Mesenchymal stem cell (in vitro differentiated cells and primary cell): ENCODE measurements around the gene SLC50A1. TPM values are rescaled to one million over a fixed set of nuclear protein-coding genes. Genes with fewer than 3 reads are reported as not detected.

Source experiments
- DNase-seq: peaks from one replicate; pipeline ENCODE4 v3.0.0-alpha.2; 2013
- H2AFZ ChIP-seq: one replicate; pipeline ENCODE4 v1.6.1; 2013; ENCODE audit warnings: low read depth, mild to moderate bottlenecking, control low read depth, inconsistent platforms, low read length, moderate library complexity
- H2AK5ac ChIP-seq: 2 replicates; pipeline ENCODE4 v1.6.1; 2013; ENCODE audit warnings: low read length, moderate library complexity, mild to moderate bottlenecking, inconsistent platforms; ENCODE audit not compliant: severe bottlenecking
- H2BK120ac ChIP-seq: one replicate; pipeline ENCODE4 v1.6.1; 2013; ENCODE audit warnings: low read depth, mild to moderate bottlenecking, inconsistent platforms, low read length, moderate library complexity
- H2BK12ac ChIP-seq, 2 experiments: one replicate each; pipeline ENCODE4 v1.6.1; 2013; ENCODE audit warnings: inconsistent platforms in 2 of 2, low read length in 2 of 2, mild to moderate bottlenecking in 2 of 2, moderate library complexity in 2 of 2, control low read depth in 1 of 2
- H2BK15ac ChIP-seq: one replicate; pipeline ENCODE4 v1.6.1; 2013; ENCODE audit warnings: mild to moderate bottlenecking, low read depth, inconsistent platforms; ENCODE audit not compliant: poor library complexity, severe bottlenecking
- H2BK5ac ChIP-seq: 2 replicates; pipeline ENCODE4 v1.6.1; 2013; ENCODE audit warnings: low read depth, mild to moderate bottlenecking, low read length, control low read depth, inconsistent platforms; ENCODE audit not compliant: poor library complexity, severe bottlenecking
- H3K14ac ChIP-seq, 2 experiments: one replicate each; pipeline ENCODE4 v1.6.1; 2013; ENCODE audit warnings: inconsistent platforms in 2 of 2, low read length in 2 of 2, control low read depth in 1 of 2, mild to moderate bottlenecking in 1 of 2, moderate library complexity in 1 of 2
- H3K18ac ChIP-seq, 2 experiments: one replicate each; pipeline ENCODE4 v1.6.1; 2013; ENCODE audit warnings: inconsistent platforms in 2 of 2, low read length in 2 of 2, control low read depth in 1 of 2, low read depth in 1 of 2, mild to moderate bottlenecking in 1 of 2
- H3K23ac ChIP-seq, 2 experiments: one replicate each; pipeline ENCODE4 v1.6.1; 2013; ENCODE audit warnings: inconsistent platforms in 2 of 2, low read length in 2 of 2, mild to moderate bottlenecking in 2 of 2, moderate library complexity in 2 of 2, control low read depth in 1 of 2
- H3K27ac ChIP-seq: 2 replicates; pipeline ENCODE4 v1.5.1; 2013; ENCODE audit warnings: mild to moderate bottlenecking, moderate library complexity, low read length, control low read depth, inconsistent platforms; ENCODE audit not compliant: poor library complexity, severe bottlenecking
- H3K27me3 ChIP-seq, 2 experiments: 2 replicates each; pipeline versions ENCODE4 v1.6.1 to v1.7.0; 2013; ENCODE audit warnings: low read length in 2 of 2, mild to moderate bottlenecking in 2 of 2, moderate library complexity in 2 of 2, control low read depth in 1 of 2, inconsistent platforms in 1 of 2; ENCODE audit not compliant: control insufficient read depth in 1 of 2, insufficient read depth in 1 of 2
- H3K36me3 ChIP-seq, 2 experiments: 2 replicates each; pipeline versions ENCODE4 v1.6.1 to v1.7.0; 2013; ENCODE audit warnings: low read length in 2 of 2, control low read depth in 1 of 2, inconsistent platforms in 1 of 2, low read depth in 1 of 2, mild to moderate bottlenecking in 1 of 2; ENCODE audit not compliant: insufficient read depth in 2 of 2, control insufficient read depth in 1 of 2
- H3K4ac ChIP-seq, 2 experiments: one replicate each; pipeline ENCODE4 v1.6.1; 2013; ENCODE audit warnings: inconsistent platforms in 2 of 2, low read length in 2 of 2, mild to moderate bottlenecking in 2 of 2, moderate library complexity in 2 of 2, control low read depth in 1 of 2, low read depth in 1 of 2
- H3K4me1 ChIP-seq: 2 replicates; pipeline ENCODE4 v1.6.1; 2013; ENCODE audit warnings: low read depth, low read length, control low read depth; ENCODE audit not compliant: control insufficient read depth, insufficient read depth
- H3K4me2 ChIP-seq: 2 replicates; pipeline ENCODE4 v1.6.1; 2013; ENCODE audit warnings: low read length, mild to moderate bottlenecking, inconsistent platforms; ENCODE audit not compliant: poor library complexity, severe bottlenecking
- H3K4me3 ChIP-seq, 2 experiments: 2 replicates each; pipeline versions ENCODE4 v1.5.1 to v1.7.0; 2013; ENCODE audit warnings: low read length in 2 of 2, mild to moderate bottlenecking in 2 of 2, control low read depth in 1 of 2, low read depth in 1 of 2; ENCODE audit not compliant: insufficient read depth in 1 of 2
- H3K79me1 ChIP-seq: replicated peaks from 2 replicates; pipeline ENCODE4 v1.6.1; 2013; ENCODE audit warnings: mild to moderate bottlenecking, control low read depth, low read length, inconsistent platforms; ENCODE audit not compliant: poor library complexity, severe bottlenecking
- H3K9ac ChIP-seq: 2 replicates; pipeline ENCODE4 v1.7.0; 2013; ENCODE audit warnings: mild to moderate bottlenecking, low read length, moderate library complexity
- H3K9me3 ChIP-seq: 2 replicates; pipeline ENCODE4 v1.7.0; 2013; ENCODE audit warnings: mild to moderate bottlenecking, low read length; ENCODE audit not compliant: control insufficient read depth
- H4K8ac ChIP-seq: one replicate; pipeline ENCODE4 v1.6.1; 2013; ENCODE audit warnings: inconsistent platforms, mild to moderate bottlenecking, low read length, moderate library complexity
- H4K91ac ChIP-seq: one replicate; pipeline ENCODE4 v1.6.1; 2013; ENCODE audit warnings: mild to moderate bottlenecking, low read length, inconsistent platforms
- WGBS: methylation state at CpG from one replicate; pipeline ENCODE4 v1.1.7; 2013; ENCODE audit warnings: mixed read lengths; 5-methylcytosine and 5-hydroxymethylcytosine counted together
- small RNA-seq: library from polyadenylated mRNA; stranded (forward); fragments of <200 nt; extraction: miRNeasy Mini kit (QIAGEN cat#:217004); gene quantifications from one replicate; pipeline ENCODE3, GENCODE V24; 2013; ENCODE audit warnings: low read depth

SLC50A1 gene

GRCh38 chr1:155188268-155188667 is 52.6 kb downstream of the SLC50A1 start:
- Histone ChIP-seq H3K18ac (no peak overlapping the region), H3K27ac (no peak overlapping the region), H2AFZ (no peak overlapping the region), H2BK15ac (no peak overlapping the region), H3K4me3 (no peak overlapping the region), H3K4me1 (peaks cover 27% of the 10 kb centered on the region), H3K9me3 (no peaks in the 10 kb centered on the region), H3K4ac (no peak overlapping the region), H4K8ac (no peak overlapping the region), H4K91ac (no peak overlapping the region), H3K79me1 (no peaks in the 10 kb centered on the region), H3K14ac (no peak overlapping the region), H3K4me2 (no peak overlapping the region), H3K9ac (no peak overlapping the region), H2BK120ac (no peak overlapping the region), H3K36me3 (peaks cover 8 to 24% of the 10 kb centered on the region in 2 experiments), H3K23ac (no peak overlapping the region), H2BK5ac (no peak overlapping the region), H3K27me3 (no peaks in the 10 kb centered on the region), H2BK12ac (no peak overlapping the region), H2AK5ac (no peak overlapping the region)
- 93% methylated on average over 11 of the region's 14 CpGs for WGBS
- no peak for DNase-seq

Small RNA genes lying within 50 kb of the gene (small RNA-seq; reads per million reads assigned to genes)
- gene HMGN2P18 = not detected
- not detected for gene RF00019
